ENCODE results near the gene KCNH6.

DNA sequence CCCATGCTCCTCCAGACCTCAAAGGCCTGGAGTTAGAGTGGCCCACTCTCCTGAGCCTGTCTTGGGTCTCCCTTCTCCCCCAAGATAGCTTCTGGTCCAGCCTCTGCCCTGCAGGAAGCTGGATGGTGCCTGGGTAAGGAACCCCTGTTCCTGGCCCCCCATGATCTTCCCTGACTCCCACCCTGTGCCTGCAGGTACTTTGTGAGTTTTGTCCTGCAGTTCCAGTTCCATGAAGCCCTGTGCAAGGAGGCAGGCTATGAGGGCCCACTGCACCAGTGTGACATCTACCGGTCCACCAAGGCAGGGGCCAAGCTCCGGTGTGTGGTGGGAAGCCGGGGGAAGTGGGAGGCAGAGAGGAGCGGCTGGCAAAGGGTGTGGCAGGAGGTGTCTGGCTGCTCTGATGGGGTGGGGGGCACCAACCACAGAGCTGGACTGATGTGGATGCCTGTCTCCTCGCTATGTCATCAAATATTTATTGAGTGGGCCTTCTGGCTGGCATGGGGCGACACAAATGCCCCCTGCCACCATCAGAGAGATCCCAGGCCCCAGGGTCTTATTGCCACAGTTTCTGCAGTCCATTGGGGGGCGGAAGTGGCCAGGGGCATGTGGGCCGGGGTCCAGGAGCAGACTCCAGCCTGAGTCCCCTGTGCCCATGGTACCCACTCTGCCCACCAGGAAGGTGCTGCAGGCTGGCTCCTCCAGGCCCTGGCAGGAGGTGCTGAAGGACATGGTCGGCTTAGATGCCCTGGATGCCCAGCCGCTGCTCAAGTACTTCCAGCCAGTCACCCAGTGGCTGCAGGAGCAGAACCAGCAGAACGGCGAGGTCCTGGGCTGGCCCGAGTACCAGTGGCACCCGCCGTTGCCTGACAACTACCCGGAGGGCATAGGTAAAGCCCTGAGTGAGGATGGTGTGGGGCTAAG, 39.2 kb upstream of the KCNH6 start:
- TF ChIP-seq, protein P1, sequence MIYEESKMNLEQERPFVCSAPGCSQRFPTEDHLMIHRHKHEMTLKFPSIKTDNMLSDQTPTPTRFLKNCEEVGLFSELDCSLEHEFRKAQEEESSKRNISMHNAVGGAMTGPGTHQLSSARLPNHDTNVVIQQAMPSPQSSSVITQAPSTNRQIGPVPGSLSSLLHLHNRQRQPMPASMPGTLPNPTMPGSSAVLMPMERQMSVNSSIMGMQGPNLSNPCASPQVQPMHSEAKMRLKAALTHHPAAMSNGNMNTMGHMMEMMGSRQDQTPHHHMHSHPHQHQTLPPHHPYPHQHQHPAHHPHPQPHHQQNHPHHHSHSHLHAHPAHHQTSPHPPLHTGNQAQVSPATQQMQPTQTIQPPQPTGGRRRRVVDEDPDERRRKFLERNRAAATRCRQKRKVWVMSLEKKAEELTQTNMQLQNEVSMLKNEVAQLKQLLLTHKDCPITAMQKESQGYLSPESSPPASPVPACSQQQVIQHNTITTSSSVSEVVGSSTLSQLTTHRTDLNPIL (CRISPR knock-in tag; IDR thresholded peaks at IDR 0.05; ENCODE audit: low read depth): no peak
- TF ChIP-seq ZFP3 (CRISPR knock-in tag; IDR thresholded peaks at IDR 0.05): no peak
- TF ChIP-seq ARNTL (CRISPR knock-in tag; IDR thresholded peaks at IDR 0.05; ENCODE audit: borderline replicate concordance, low read depth): no peak
- no peak for TF ChIP-seq ZNF8 (CRISPR knock-in tag; IDR thresholded peaks at IDR 0.05)
- TF ChIP-seq, protein P2, sequence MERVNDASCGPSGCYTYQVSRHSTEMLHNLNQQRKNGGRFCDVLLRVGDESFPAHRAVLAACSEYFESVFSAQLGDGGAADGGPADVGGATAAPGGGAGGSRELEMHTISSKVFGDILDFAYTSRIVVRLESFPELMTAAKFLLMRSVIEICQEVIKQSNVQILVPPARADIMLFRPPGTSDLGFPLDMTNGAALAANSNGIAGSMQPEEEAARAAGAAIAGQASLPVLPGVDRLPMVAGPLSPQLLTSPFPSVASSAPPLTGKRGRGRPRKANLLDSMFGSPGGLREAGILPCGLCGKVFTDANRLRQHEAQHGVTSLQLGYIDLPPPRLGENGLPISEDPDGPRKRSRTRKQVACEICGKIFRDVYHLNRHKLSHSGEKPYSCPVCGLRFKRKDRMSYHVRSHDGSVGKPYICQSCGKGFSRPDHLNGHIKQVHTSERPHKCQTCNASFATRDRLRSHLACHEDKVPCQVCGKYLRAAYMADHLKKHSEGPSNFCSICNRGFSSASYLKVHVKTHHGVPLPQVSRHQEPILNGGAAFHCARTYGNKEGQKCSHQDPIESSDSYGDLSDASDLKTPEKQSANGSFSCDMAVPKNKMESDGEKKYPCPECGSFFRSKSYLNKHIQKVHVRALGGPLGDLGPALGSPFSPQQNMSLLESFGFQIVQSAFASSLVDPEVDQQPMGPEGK (CRISPR knock-in tag; IDR thresholded peaks at IDR 0.05; ENCODE audit: borderline replicate concordance): no peak
- TF ChIP-seq BACH2 (CRISPR knock-in tag; IDR thresholded peaks at IDR 0.05; ENCODE audit: borderline replicate concordance): no peak
- TF ChIP-seq TOX (CRISPR knock-in tag; IDR thresholded peaks at IDR 0.05; ENCODE audit: borderline replicate concordance): no peak

Measured in SK-N-SH treated with all-trans-retinoic acid at 6 μM for 48 hours (cell line).